Keratinocyte (primary cell): ENCODE data around the gene DOCK3. TPM values are rescaled to one million over a fixed set of nuclear protein-coding genes. Genes with fewer than 3 reads are reported as not detected.

Experiments used
- DNase-seq: peaks from one replicate; pipeline ENCODE4 v3.0.0-alpha.2; 2011; ENCODE audit warnings: low read depth, missing footprints, low spot score
- FAIRE-seq: peaks from 2 replicates; lab custom pipeline; 2011; peaks lifted over from hg19 to GRCh38; lab: Jason Lieb, UNC
- H2AFZ ChIP-seq: 2 replicates; pipeline ENCODE4 v1.6.0; 2012; ENCODE audit warnings: low read length, control low read depth, inconsistent platforms; ENCODE audit not compliant: control insufficient read depth
- H3K27ac ChIP-seq: 2 replicates; pipeline ENCODE4 v1.5.1; 2011; ENCODE audit warnings: low read length; ENCODE audit not compliant: control insufficient read depth, insufficient read depth
- H3K27me3 ChIP-seq: 3 replicates; pipeline ENCODE4 v1.6.0; 2011; ENCODE audit warnings: low read length; ENCODE audit not compliant: control insufficient read depth, insufficient read depth; ENCODE audit errors: extremely low read depth
- H3K36me3 ChIP-seq, 2 experiments: 2 replicates in 1 of 2; 3 replicates in 1 of 2; pipeline ENCODE4 v1.5.1; 2011; ENCODE audit warnings: low read length in 2 of 2, mild to moderate bottlenecking in 1 of 2; ENCODE audit not compliant: control insufficient read depth in 2 of 2, insufficient read depth in 2 of 2; ENCODE audit errors: extremely low read depth in 1 of 2
- H3K4me1 ChIP-seq: 3 replicates; pipeline ENCODE4 v1.5.1; 2011; ENCODE audit warnings: low read length; ENCODE audit not compliant: control insufficient read depth, insufficient read depth; ENCODE audit errors: extremely low read depth
- H3K4me2 ChIP-seq: 3 replicates; pipeline ENCODE4 v1.6.0; 2011; ENCODE audit warnings: low read depth, low read length; ENCODE audit not compliant: control insufficient read depth, insufficient read depth; ENCODE audit errors: extremely low read depth
- H3K4me3 ChIP-seq, 3 experiments: fragments of 200-600 bp in 1 of 3; sonication (generic) in 1 of 3; 2 replicates in 2 of 3; 3 replicates in 1 of 3; pipeline ENCODE4 v1.5.1; 2011 to 2016; ENCODE audit warnings: low read length in 3 of 3, mild to moderate bottlenecking in 3 of 3, control low read depth in 2 of 3, inconsistent platforms in 1 of 3, low read depth in 1 of 3, mixed read lengths in 1 of 3, mixed run types in 1 of 3, moderate library complexity in 1 of 3; ENCODE audit not compliant: control insufficient read depth in 2 of 3, insufficient read depth in 2 of 3; ENCODE audit errors: extremely low read depth in 1 of 3
- H3K79me2 ChIP-seq: 2 replicates; pipeline ENCODE4 v1.6.0; 2012; ENCODE audit warnings: low read length; ENCODE audit not compliant: control insufficient read depth, insufficient read depth
- H3K9ac ChIP-seq: 3 replicates; pipeline ENCODE4 v1.6.0; 2011; ENCODE audit warnings: low read length; ENCODE audit not compliant: control insufficient read depth, insufficient read depth; ENCODE audit errors: extremely low read depth
- H3K9me1 ChIP-seq: 3 replicates; pipeline ENCODE4 v1.6.0; 2011; ENCODE audit warnings: low read length; ENCODE audit not compliant: control insufficient read depth, insufficient read depth; ENCODE audit errors: extremely low read depth
- H3K9me3 ChIP-seq: 2 replicates; pipeline ENCODE4 v1.5.1; 2012; ENCODE audit warnings: low read depth, low read length; ENCODE audit not compliant: control insufficient read depth
- H4K20me1 ChIP-seq: 3 replicates; pipeline ENCODE4 v1.6.0; 2011; ENCODE audit warnings: low read length; ENCODE audit not compliant: control insufficient read depth, insufficient read depth; ENCODE audit errors: extremely low read depth
- CTCF ChIP-seq, 3 experiments: IDR thresholded peaks in 1 of 3; conservative IDR thresholded peaks in 1 of 3; optimal IDR thresholded peaks in 1 of 3; 2 replicates in 2 of 3; 3 replicates in 1 of 3; pipeline versions ENCODE3 to v1.5.1; 2011; ENCODE audit warnings: low read length in 3 of 3, mild to moderate bottlenecking in 3 of 3, moderate library complexity in 2 of 3, control low read depth in 1 of 3, inconsistent platforms in 1 of 3; ENCODE audit not compliant: insufficient read depth in 2 of 3; ENCODE audit errors: extremely low read depth in 1 of 3
- EZH2 ChIP-seq: IDR thresholded peaks from one replicate; pipeline ENCODE4 v1.6.1; 2012; ENCODE audit warnings: inconsistent platforms, mild to moderate bottlenecking, low read length, moderate library complexity
- dilution Hi-C: fragments of 300-500 bp; cut with MboI; formaldehyde crosslinking; loops from one replicate; pipeline ENCODE4 v1.7.0; 2020; ENCODE audit warnings: low sequenced_read_pairs; ENCODE audit not compliant: extremely low pct_ligation_motif_present
- polyA plus RNA-seq, 5 experiments: library from polyadenylated mRNA; depleted of rRNA in 3 of 5; stranded (reverse) in 3 of 5; stranded (forward) in 1 of 5; unstranded in 1 of 5; fragments of >200 nt; gene quantifications; 1 replicate in 1 of 5; 2 replicates in 3 of 5; 3 replicates in 1 of 5; pipeline versions ENCODE4 v1.2.1 to v1.2.3, GENCODE V29; 2011 to 2012; ENCODE audit warnings: missing spikeins in 2 of 5, low read depth in 1 of 5, low replicate concordance in 1 of 5

DOCK3 gene
- polyA plus RNA-seq, 1 donor (not counting 4 experiments of a cell fraction or from before 2014, with no cell fraction given): 0.10 TPM

GRCh38 chr3:51269466-51269865 lies 594.7 kb downstream of the DOCK3 start:
- Histone ChIP-seq H3K4me1 (no peaks in the 10 kb centered on the region), H3K27ac (no peak overlapping the region), H3K79me2 (no peaks in the 10 kb centered on the region), H3K9ac (no peak overlapping the region), H3K9me1 (no peaks in the 10 kb centered on the region), H3K9me3 (no peaks in the 10 kb centered on the region), H3K36me3 (no peaks in the 10 kb centered on the region), H3K4me2 (no peak overlapping the region), H2AFZ (no peak overlapping the region), H3K4me3 (no peak overlapping the region), H4K20me1 (no peaks in the 10 kb centered on the region), H3K27me3 (no peaks in the 10 kb centered on the region)
- no peak for TF ChIP-seq EZH2
- TF ChIP-seq CTCF (optimal IDR thresholded peaks at IDR 0.05 in 1 of 3, IDR thresholded peaks at IDR 0.05 in 1 of 3, conservative IDR thresholded peaks at IDR 0.05 in 1 of 3; ENCODE audit: extremely low read depth in 1 of 3, insufficient read depth in 2 of 3, low read length in 3 of 3): peak; percentile 43 to 71 (median 46)
- no peak for DNase-seq
- dilution Hi-C loops: no loop called here
- no peak for FAIRE-seq

- H3K36me3 ChIP-seq: no peaks in the 10 kb centered on the region
- H4K20me1 ChIP-seq: no peaks in the 10 kb centered on the region
- no peaks in the 10 kb centered on the region for H3K79me2 ChIP-seq
- FAIRE-seq (no peak), DNase-seq (no peak)
- H2AFZ ChIP-seq: no peak overlapping the region
- no peaks in the 10 kb centered on the region for H3K9me1 ChIP-seq
- no peak overlapping the region for H3K27ac ChIP-seq
- no peaks in the 10 kb centered on the region for H3K4me1 ChIP-seq
- H3K4me3 ChIP-seq: no peak overlapping the region
- dilution Hi-C loops: no loop called here
- no peaks in the 10 kb centered on the region for H3K27me3 ChIP-seq
- no peak for TF ChIP-seq CTCF (optimal IDR thresholded peaks at IDR 0.05 in 1 of 3, IDR thresholded peaks at IDR 0.05 in 1 of 3, conservative IDR thresholded peaks at IDR 0.05 in 1 of 3; ENCODE audit: extremely low read depth in 1 of 3, insufficient read depth in 2 of 3, low read length in 3 of 3)
- no peak for TF ChIP-seq EZH2
- no peaks in the 10 kb centered on the region for H3K9me3 ChIP-seq
- H3K9ac ChIP-seq: no peak overlapping the region
- H3K4me2 ChIP-seq: no peak overlapping the region
These were observed 595.8 kb downstream of the DOCK3 start for GRCh38 chr3:51270559-51270958.
